Chondrocyte (in vitro differentiated cells): ENCODE data around the gene PAQR3. TPM values are rescaled to one million over a fixed set of nuclear protein-coding genes. Genes with fewer than 3 reads are reported as not detected.

Source experiments
- DNase-seq: peaks from one replicate; pipeline ENCODE4 v3.0.0; 2021; ENCODE audit warnings: mixed read lengths, low spot score
- H3K27ac Mint-ChIP-seq: one replicate; pipeline ENCODE4 v1.8.0; 2021; ENCODE audit warnings: mild to moderate bottlenecking, moderate library complexity, mixed read lengths; ENCODE audit not compliant: unreplicated experiment
- H3K27me3 Mint-ChIP-seq: 2 replicates; pipeline ENCODE4 v1.8.0; 2021; ENCODE audit warnings: low read depth, mixed read lengths
- H3K36me3 Mint-ChIP-seq: 2 replicates; pipeline ENCODE4 v1.8.0; 2021; ENCODE audit warnings: low read depth, mixed read lengths
- H3K4me1 Mint-ChIP-seq: 2 replicates; pipeline ENCODE4 v1.8.0; 2021; ENCODE audit warnings: low read depth, mild to moderate bottlenecking, mixed read lengths
- H3K4me3 Mint-ChIP-seq: one replicate; pipeline ENCODE4 v1.8.0; 2021; ENCODE audit warnings: mild to moderate bottlenecking, moderate library complexity, mixed read lengths; ENCODE audit not compliant: unreplicated experiment
- H3K9me3 Mint-ChIP-seq: 2 replicates; pipeline ENCODE4 v1.8.0; 2021; ENCODE audit warnings: low read depth, mixed read lengths
- long read RNA-seq: library from polyadenylated mRNA; stranded (forward); transcript quantifications from one replicate; pipeline ENCODE4 v2.0.0, GENCODE V29; 2021
- total RNA-seq: library from RNA; stranded (reverse); gene quantifications from 3 replicates; pipeline ENCODE4 v1.2.1, GENCODE V29; 2021
- TF ChIP-seq, protein P1 (sequence below): fragments of 200-600 bp; sonication (generic); IDR thresholded peaks from 2 replicates; pipeline ENCODE4 v1.5.0; 2021; ENCODE audit warnings: antibody characterized with exemption, mild to moderate bottlenecking, moderate library complexity

Gene PAQR3
- 12.6 to 13.8 TPM (median 12.8 TPM) in 3 replicates for total RNA-seq
- long read RNA-seq, full-length matches to known transcripts = 15 of 16 reads
- long read RNA-seq, partial matches to known transcripts = 1 of 16 reads
- long read RNA-seq, other reads (novel, unspliced or antisense) = 0 of 16 reads

- Mint-ChIP-seq H3K9me3 (no peaks in the 10 kb centered on the region), H3K4me1 (peaks cover 16% of the 10 kb centered on the region), H3K36me3 (peaks cover 1% of the 10 kb centered on the region), H3K27ac (peak within 1 kb of the TSS; percentile 91), H3K4me3 (peak within 1 kb of the TSS; percentile 91), H3K27me3 (peaks cover 20% of the 10 kb centered on the region)
- peak; percentile 90 for DNase-seq
- TF ChIP-seq, protein P1, sequence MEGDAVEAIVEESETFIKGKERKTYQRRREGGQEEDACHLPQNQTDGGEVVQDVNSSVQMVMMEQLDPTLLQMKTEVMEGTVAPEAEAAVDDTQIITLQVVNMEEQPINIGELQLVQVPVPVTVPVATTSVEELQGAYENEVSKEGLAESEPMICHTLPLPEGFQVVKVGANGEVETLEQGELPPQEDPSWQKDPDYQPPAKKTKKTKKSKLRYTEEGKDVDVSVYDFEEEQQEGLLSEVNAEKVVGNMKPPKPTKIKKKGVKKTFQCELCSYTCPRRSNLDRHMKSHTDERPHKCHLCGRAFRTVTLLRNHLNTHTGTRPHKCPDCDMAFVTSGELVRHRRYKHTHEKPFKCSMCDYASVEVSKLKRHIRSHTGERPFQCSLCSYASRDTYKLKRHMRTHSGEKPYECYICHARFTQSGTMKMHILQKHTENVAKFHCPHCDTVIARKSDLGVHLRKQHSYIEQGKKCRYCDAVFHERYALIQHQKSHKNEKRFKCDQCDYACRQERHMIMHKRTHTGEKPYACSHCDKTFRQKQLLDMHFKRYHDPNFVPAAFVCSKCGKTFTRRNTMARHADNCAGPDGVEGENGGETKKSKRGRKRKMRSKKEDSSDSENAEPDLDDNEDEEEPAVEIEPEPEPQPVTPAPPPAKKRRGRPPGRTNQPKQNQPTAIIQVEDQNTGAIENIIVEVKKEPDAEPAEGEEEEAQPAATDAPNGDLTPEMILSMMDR = no peak
Measured at GRCh38 chr4:78938868-78939666, at the start of gene PAQR3. Gene PAQR3, minus strand, starts transcription at chr4:78939438. Its CDS starts 214 bp downstream, at chr4:78939224.

GRCh38 chr4:78987683-78988082 is 48.4 kb upstream of the PAQR3 start:
- H3K9me3 Mint-ChIP-seq = no peaks in the 10 kb centered on the region
- H3K4me1 Mint-ChIP-seq = no peaks in the 10 kb centered on the region
- H3K27me3 Mint-ChIP-seq = peaks cover 50% of the 10 kb centered on the region
- TF ChIP-seq, protein P1 = no peak
- H3K4me3 Mint-ChIP-seq = no peak overlapping the region
- H3K36me3 Mint-ChIP-seq = no peaks in the 10 kb centered on the region
- DNase-seq = no peak
- no peak overlapping the region for H3K27ac Mint-ChIP-seq

DNA sequence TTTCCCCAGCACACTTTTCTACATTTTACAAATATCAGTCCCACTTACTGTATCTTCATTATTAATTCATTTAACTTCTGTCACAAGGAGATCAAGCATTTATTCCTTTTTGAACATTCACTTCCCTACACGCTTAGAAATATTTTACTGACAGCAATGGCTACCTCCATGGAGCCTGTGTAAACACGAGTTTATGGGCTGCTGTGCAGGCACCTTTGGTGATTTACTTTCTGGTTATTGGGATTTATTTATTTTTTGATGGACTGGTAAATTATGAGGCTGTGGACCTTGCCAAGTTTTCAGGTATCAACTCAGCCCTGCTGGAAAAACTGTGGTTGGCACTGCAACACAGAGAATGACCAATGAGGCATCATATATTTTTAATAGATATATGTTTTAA is 45.4 kb upstream of the PAQR3 start:
- no peak for DNase-seq
- TF ChIP-seq, protein P1 = no peak
- H3K9me3 Mint-ChIP-seq = peaks cover 9% of the 10 kb centered on the region
- H3K36me3 Mint-ChIP-seq = no peaks in the 10 kb centered on the region
- H3K27ac Mint-ChIP-seq = no peak overlapping the region
- no peak overlapping the region for H3K4me3 Mint-ChIP-seq
- H3K27me3 Mint-ChIP-seq = peaks cover 40% of the 10 kb centered on the region
- H3K4me1 Mint-ChIP-seq = no peaks in the 10 kb centered on the region

DNA sequence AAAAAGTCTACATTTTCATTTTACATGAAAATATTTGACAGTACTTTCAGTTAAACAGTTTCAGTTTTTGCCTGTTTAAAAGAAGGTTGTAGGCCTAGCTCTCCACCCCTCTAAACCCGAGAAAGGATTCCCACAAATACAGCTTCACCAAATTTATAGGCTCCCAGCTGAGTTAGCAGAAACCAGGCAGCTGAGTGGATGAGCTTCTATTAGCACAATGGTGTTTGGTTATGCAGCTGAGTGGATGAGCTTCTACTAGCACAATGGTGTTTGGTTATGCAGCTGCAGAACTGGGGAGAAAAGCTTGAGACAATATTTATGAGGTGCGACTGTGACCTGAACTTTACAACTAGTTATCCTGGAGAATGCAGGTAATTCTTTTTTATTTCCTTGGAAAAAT is 36.6 kb upstream of the PAQR3 start:
- DNase-seq = no peak
- H3K4me3 Mint-ChIP-seq = no peak overlapping the region
- no peak overlapping the region for H3K27ac Mint-ChIP-seq
- no peaks in the 10 kb centered on the region for H3K4me1 Mint-ChIP-seq
- peaks cover 42% of the 10 kb centered on the region for H3K27me3 Mint-ChIP-seq
- no peaks in the 10 kb centered on the region for H3K36me3 Mint-ChIP-seq
- peaks cover 6% of the 10 kb centered on the region for H3K9me3 Mint-ChIP-seq
- TF ChIP-seq, protein P1 = no peak

GRCh38 chr4:78971776-78972175 is 32.5 kb upstream of the PAQR3 start:
- Mint-ChIP-seq H3K4me3 (no peak overlapping the region), H3K9me3 (peaks cover 3% of the 10 kb centered on the region), H3K27ac (no peak overlapping the region), H3K4me1 (no peaks in the 10 kb centered on the region), H3K36me3 (no peaks in the 10 kb centered on the region), H3K27me3 (peaks cover 44% of the 10 kb centered on the region)
- DNase-seq = no peak
- TF ChIP-seq, protein P1 = no peak
